Fibroblast of the conjunctiva (primary cell): ENCODE results near the gene OR4L1.
"Not testable (repeated sequence)": the region's sequence is repeated elsewhere in the genome, so short reads cannot be mapped to it uniquely, and the experiment has no call there.

Source experiments
- DNase-seq: peaks from one replicate; pipeline ENCODE4 v3.0.0-alpha.2; 2010; ENCODE audit warnings: low read depth

Gene OR4L1

GRCh38 chr14:20059745-20060144 is at the start of gene OR4L1:
Gene OR4L1 (plus strand): TSS chr14:20060045. CDS start chr14:20060045, 0 bp downstream.
- DNase-seq = no peak

GRCh38 chr14:20019257-20019865 is 40.5 kb upstream of the OR4L1 start, which contains the start of gene OR4K14:
Gene OR4K14 (minus strand): TSS chr14:20019307. CDS start chr14:20015193, 4,114 bp downstream.
- DNase-seq = no peak

DNA sequence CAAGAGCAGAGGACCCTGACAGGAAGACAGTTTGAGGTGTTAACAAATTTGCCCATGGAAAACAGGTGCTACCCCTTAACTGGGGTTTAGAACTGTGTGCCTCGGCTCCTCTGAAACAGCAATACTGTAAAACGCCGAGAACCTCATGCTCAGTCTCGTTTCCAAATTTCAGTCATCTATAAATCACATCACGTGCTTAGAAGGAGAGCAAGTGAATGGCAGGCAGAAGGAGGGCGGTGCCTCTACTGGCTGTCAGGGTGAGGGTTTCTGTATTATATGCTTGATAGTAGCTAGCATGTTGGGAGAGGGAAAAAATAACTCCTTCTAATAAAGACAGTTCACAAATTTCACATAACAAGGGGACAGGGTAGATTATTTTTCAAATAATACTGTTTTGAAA is 28.8 kb upstream of the OR4L1 start:
- no peak for DNase-seq

DNA sequence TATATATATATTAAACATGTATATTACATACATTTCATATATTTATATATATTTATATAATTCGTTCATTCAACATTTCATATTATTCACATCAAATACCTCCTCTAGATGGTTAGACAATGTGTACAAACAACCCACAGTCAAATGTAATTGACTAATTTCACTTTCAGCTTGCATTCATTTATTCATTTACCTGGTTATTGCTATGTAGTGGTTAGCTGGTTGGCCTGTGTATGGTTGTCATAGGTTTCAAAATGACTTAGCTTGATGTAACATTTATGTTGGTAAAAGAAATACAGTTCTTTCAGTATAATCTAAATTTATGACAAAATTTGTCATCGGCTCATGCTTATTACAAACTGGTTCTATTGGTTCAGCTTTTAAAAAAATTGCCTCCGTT is 24.4 kb upstream of the OR4L1 start:
- no peak for DNase-seq

DNA sequence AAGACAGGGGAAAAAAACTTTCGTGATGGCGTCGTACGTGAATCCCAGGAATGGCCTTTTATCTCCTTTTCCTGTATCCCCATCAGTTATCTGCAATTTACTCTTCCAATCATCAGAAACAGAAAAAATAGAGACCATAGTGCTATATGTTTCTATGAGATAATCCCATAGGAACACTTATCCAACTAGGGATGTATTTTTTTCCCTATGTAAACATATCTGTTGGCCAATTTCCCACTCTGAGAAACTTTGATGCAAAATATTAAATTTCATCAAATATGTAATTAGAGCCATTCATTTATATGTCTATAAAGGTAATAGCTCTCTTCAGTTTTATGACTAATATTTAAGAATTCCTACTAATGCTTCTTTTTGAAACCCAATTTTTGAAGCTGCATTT is 23.9 kb upstream of the OR4L1 start, which contains the start of gene OR4K13:
Gene OR4K13 (minus strand): TSS at position 101 of the 400 bp plus-strand sequence. CDS start 1,280 bp downstream, outside the sequence.
- no peak for DNase-seq

- no peak for DNase-seq
Measured at GRCh38 chr14:20044243-20044642, 15.6 kb upstream of the OR4L1 start.

GRCh38 chr14:20048202-20048601 is 11.6 kb upstream of the OR4L1 start:
- DNase-seq = no peak

- no peak for DNase-seq
Measured at GRCh38 chr14:20092050-20092449, 32.2 kb downstream of the OR4L1 start.

DNA sequence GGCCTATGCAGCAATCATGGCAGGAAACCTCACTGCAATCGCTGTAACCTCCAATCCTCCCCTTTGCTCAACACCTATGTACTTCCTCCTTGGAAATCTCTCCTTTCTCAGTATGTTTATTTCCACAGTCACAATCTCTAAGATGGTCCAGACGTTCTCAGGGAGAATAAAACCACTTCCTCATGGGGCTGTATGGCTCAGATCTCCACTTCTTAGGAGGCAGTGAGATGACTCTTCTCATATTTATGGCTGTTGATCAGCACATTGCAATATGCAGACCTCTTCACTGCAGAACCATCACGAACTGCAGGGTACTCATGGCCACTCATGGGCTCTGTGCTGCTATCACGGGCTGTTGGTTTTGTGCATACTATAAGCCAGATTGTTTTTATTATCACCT is 33.6 kb downstream of the OR4L1 start:
- DNase-seq = no peak

- DNase-seq = not testable (repeated sequence)
Measured at GRCh38 chr14:20098926-20099770, 39.3 kb downstream of the OR4L1 start.

GRCh38 chr14:20110438-20110837 is 50.6 kb downstream of the OR4L1 start, which contains the start of gene OR4K17:
Gene OR4K17 (plus strand): TSS chr14:20110739. CDS start chr14:20117500, 6,761 bp downstream.
- no peak for DNase-seq
